Left lobe of liver (tissue), 2 donors: ENCODE measurements around the gene CHTOP. TPM values are rescaled to one million over a fixed set of nuclear protein-coding genes. Genes with fewer than 3 reads are reported as not detected.
"Not testable (repeated sequence)": the region's sequence is repeated elsewhere in the genome, so short reads cannot be mapped to it uniquely, and the experiment has no call there.

Experiments
- ATAC-seq: fragments of 200-7000 bp; cut with Tn5 transposase; one replicate; pipeline ENCODE4 v1.9.1; 2020; ENCODE audit warnings: mild to moderate bottlenecking, moderate library complexity
- DNase-seq: peaks from one replicate; pipeline ENCODE4 v3.0.0-alpha.2; 2020; ENCODE audit warnings: low spot score
- total RNA-seq: library from RNA; stranded (reverse); gene quantifications from one replicate; pipeline ENCODE4 v1.2.1, GENCODE V29; 2021
- donor health status: DM: no; HTN: no; CAD: no; lungs with moderate emphysema.
- donor health status: DM: no; HTN: yes; CAD: no.

Gene CHTOP
- total RNA-seq, 1 donor from 2014 or later, result 24.5 TPM

- ATAC-seq, result no peak
- no peak for DNase-seq
Measured at GRCh38 chr1:153631047-153632022, 2.5 kb upstream of the CHTOP start.

- ATAC-seq, result peak; percentile 43
Measured at GRCh38 chr1:153633161-153633753, 609 bp upstream of the CHTOP start.

GRCh38 chr1:153635872-153636271 lies 2.0 kb downstream of the CHTOP start:
- DNase-seq (no peak), ATAC-seq (no peak)

More at GRCh38 chr1:153633161-153633753, 609 bp upstream of the CHTOP start:
- no peak for DNase-seq

- no peak for DNase-seq
- ATAC-seq, result no peak
Measured at GRCh38 chr1:153636312-153636711, 2.4 kb downstream of the CHTOP start.

- DNase-seq (no peak), ATAC-seq (no peak)
Measured at GRCh38 chr1:153638261-153638660, 4.4 kb downstream of the CHTOP start.

GRCh38 chr1:153639280-153639679 lies 5.4 kb downstream of the CHTOP start:
- DNase-seq, result no peak

GRCh38 chr1:153640213-153640612 lies 6.3 kb downstream of the CHTOP start:
- ATAC-seq, DNase-seq: not testable (repeated sequence)

More at GRCh38 chr1:153639280-153639679, 5.4 kb downstream of the CHTOP start:
- no peak for ATAC-seq

GRCh38 chr1:153640861-153641260 lies 7.0 kb downstream of the CHTOP start:
- DNase-seq, result no peak
- no peak for ATAC-seq

GRCh38 chr1:153642161-153642560 lies 8.3 kb downstream of the CHTOP start:
- no peak for DNase-seq
- no peak for ATAC-seq

- ATAC-seq (no peak), DNase-seq (no peak)
Measured at GRCh38 chr1:153643100-153643499, 9.2 kb downstream of the CHTOP start.

GRCh38 chr1:153643816-153644215 lies 9.9 kb downstream of the CHTOP start:
- ATAC-seq (peak; percentile 65), DNase-seq (no peak)

- no peak for ATAC-seq
Measured at GRCh38 chr1:153646672-153647345, 12.9 kb downstream of the CHTOP start.

GRCh38 chr1:153647346-153647714 lies 13.5 kb downstream of the CHTOP start:
- ATAC-seq, result no peak
- DNase-seq, result peak; percentile 41

More at GRCh38 chr1:153646672-153647345, 12.9 kb downstream of the CHTOP start:
- DNase-seq, result peak; percentile 33

- ATAC-seq (no peak), DNase-seq (no peak)
Measured at GRCh38 chr1:153648000-153648643, 14.3 kb downstream of the CHTOP start.

GRCh38 chr1:153649137-153649862 lies 15.4 kb downstream of the CHTOP start:
- DNase-seq (no peak), ATAC-seq (peak; percentile 26)

- ATAC-seq (peak; percentile 95), DNase-seq (peak; percentile 92)
Measured at GRCh38 chr1:153649863-153650235, 16.0 kb downstream of the CHTOP start.

GRCh38 chr1:153651771-153652170 lies 17.9 kb downstream of the CHTOP start:
- ATAC-seq (no peak), DNase-seq (no peak)

- ATAC-seq (no peak), DNase-seq (no peak)
Measured at GRCh38 chr1:153652805-153653500, 19.1 kb downstream of the CHTOP start.

- DNase-seq, result no peak
Measured at GRCh38 chr1:153655333-153655732, 21.5 kb downstream of the CHTOP start.

More at GRCh38 chr1:153655333-153655732, 21.5 kb downstream of the CHTOP start:
- ATAC-seq, result no peak
